ENCODE data around the gene CDC73.
"Not testable (repeated sequence)": the region's sequence is repeated elsewhere in the genome, so short reads cannot be mapped to it uniquely, and the experiment has no call there.

Gene CDC73

GRCh38 chr1:193114485-193115095 is 7.2 kb upstream of the CDC73 start:
- no peak for DNase-seq

- DNase-seq = no peak
Measured at GRCh38 chr1:193115629-193116227, 6.1 kb upstream of the CDC73 start.

- DNase-seq = not testable (repeated sequence)
Measured at GRCh38 chr1:193117167-193117566, 4.7 kb upstream of the CDC73 start.

GRCh38 chr1:193118194-193118593 is 3.6 kb upstream of the CDC73 start:
- DNase-seq = no peak

GRCh38 chr1:193118803-193119730 is 2.8 kb upstream of the CDC73 start:
- no peak for DNase-seq

- no peak for DNase-seq
Measured at GRCh38 chr1:193120604-193121166, 1.1 kb upstream of the CDC73 start.

- DNase-seq = no peak
Measured at GRCh38 chr1:193123751-193124150, 1.9 kb downstream of the CDC73 start.

- DNase-seq = no peak
Measured at GRCh38 chr1:193125369-193125768, 3.5 kb downstream of the CDC73 start.

- DNase-seq = no peak
Measured at GRCh38 chr1:193131266-193131860, 9.5 kb downstream of the CDC73 start.

- DNase-seq = no peak
Measured at GRCh38 chr1:193140254-193140653, 18.4 kb downstream of the CDC73 start.

- no peak for DNase-seq
Measured at GRCh38 chr1:193141804-193142203, 20.0 kb downstream of the CDC73 start.

GRCh38 chr1:193142409-193142808 is 20.6 kb downstream of the CDC73 start:
- no peak for DNase-seq

- no peak for DNase-seq
Measured at GRCh38 chr1:193143285-193143684, 21.5 kb downstream of the CDC73 start.

- DNase-seq = no peak
Measured at GRCh38 chr1:193144361-193144938, 22.6 kb downstream of the CDC73 start.

- DNase-seq = no peak
Measured at GRCh38 chr1:193144999-193145398, 23.2 kb downstream of the CDC73 start.

GRCh38 chr1:193156117-193156821 is 34.4 kb downstream of the CDC73 start:
- no peak for DNase-seq

GRCh38 chr1:193156822-193157142 is 35.0 kb downstream of the CDC73 start:
- DNase-seq = no peak

- DNase-seq = no peak
Measured at GRCh38 chr1:193157360-193157759, 35.5 kb downstream of the CDC73 start.

GRCh38 chr1:193176113-193176512 is 54.3 kb downstream of the CDC73 start:
- no peak for DNase-seq

- DNase-seq = no peak
Measured at GRCh38 chr1:193176788-193177187, 55.0 kb downstream of the CDC73 start.

- DNase-seq = no peak
Measured at GRCh38 chr1:193179094-193179493, 57.3 kb downstream of the CDC73 start.

- DNase-seq = no peak
Measured at GRCh38 chr1:193181536-193181935, 59.7 kb downstream of the CDC73 start.

Measured in activated CD4-positive, alpha-beta T cell treated with anti-CD3 and anti-CD28 coated beads, Interleukin-2, amount 50 U/mL, for 4 hours (primary cell).